PC-9 (cell line): ENCODE measurements around the gene AIRE. TPM values are rescaled to one million over a fixed set of nuclear protein-coding genes. Genes with fewer than 3 reads are reported as not detected.
"Not testable (repeated sequence)": the region's sequence is repeated elsewhere in the genome, so short reads cannot be mapped to it uniquely, and the experiment has no call there.

Experiments used
- BruUV-seq: library from RNA; stranded (reverse); fragments of 400-500 nt; replicated peaks from 2 replicates; lab custom pipeline; 2021; lab: Mats Ljungman, UMichigan
- CTCF ChIA-PET: fragments of 300-600 bp; sonication (Branson Sonifier 250); formaldehyde crosslinking; loops from one replicate; lab custom pipeline; 2022; ENCODE audit warnings: antibody characterized with exemption; lab: Charles Lee
- POLR2A ChIA-PET: fragments of 300-600 bp; sonication (Branson Sonifier 250); formaldehyde crosslinking; loops from one replicate; lab custom pipeline; 2022; ENCODE audit warnings: antibody characterized with exemption; ENCODE audit not compliant: unreplicated experiment; lab: Charles Lee
- DNase-seq, 2 experiments: peaks; one replicate each; pipeline versions ENCODE4 v3.0.0 to v3.0.0-alpha.2; 2015 to 2022; ENCODE audit warnings: mixed read lengths in 1 of 2
- H2AFZ ChIP-seq: fragments of 200-600 bp; sonication (generic); 2 replicates; pipeline ENCODE4 v1.8.1; 2017; ENCODE audit warnings: antibody characterized with exemption
- H3F3A ChIP-seq: fragments of 200-600 bp; sonication (generic); 2 replicates; pipeline ENCODE4 v1.8.1; 2017; ENCODE audit warnings: antibody characterized with exemption, mild to moderate bottlenecking, low read depth; ENCODE audit not compliant: insufficient read depth
- H3K27ac ChIP-seq: fragments of 200-600 bp; sonication (generic); 2 replicates; pipeline ENCODE4 v1.6.1; 2016; ENCODE audit warnings: mixed run types
- H3K27me3 ChIP-seq: fragments of 200-600 bp; sonication (generic); 2 replicates; pipeline ENCODE4 v1.6.1; 2016; ENCODE audit warnings: low read depth, mixed run types; ENCODE audit not compliant: insufficient read depth
- H3K36me3 ChIP-seq: fragments of 200-600 bp; sonication (generic); 2 replicates; pipeline ENCODE4 v1.6.1; 2016; ENCODE audit warnings: low read depth, mixed run types
- H3K4me1 ChIP-seq: fragments of 200-600 bp; sonication (generic); replicated peaks from 2 replicates; pipeline ENCODE4 v1.6.1; 2016; ENCODE audit warnings: mixed run types; ENCODE audit not compliant: insufficient read depth
- H3K4me2 ChIP-seq: fragments of 200-600 bp; sonication (generic); 2 replicates; pipeline ENCODE4 v1.6.1; 2017; ENCODE audit warnings: mixed run types
- H3K4me3 ChIP-seq: fragments of 200-600 bp; sonication (generic); 2 replicates; pipeline ENCODE4 v1.6.1; 2016; ENCODE audit warnings: mixed run types
- H3K79me2 ChIP-seq: fragments of 200-600 bp; sonication (generic); 2 replicates; pipeline ENCODE4 v1.6.1; 2017; ENCODE audit warnings: low read depth, mixed run types
- H3K9me2 ChIP-seq: fragments of 200-600 bp; sonication (generic); 2 replicates; pipeline ENCODE4 v1.8.1; 2017; ENCODE audit warnings: mild to moderate bottlenecking; ENCODE audit not compliant: insufficient read depth
- H3K9me3 ChIP-seq: fragments of 200-600 bp; sonication (generic); 2 replicates; pipeline ENCODE4 v1.8.1; 2016; ENCODE audit warnings: low read depth; ENCODE audit not compliant: insufficient read depth
- H4K20me1 ChIP-seq: fragments of 200-600 bp; sonication (generic); 2 replicates; pipeline ENCODE4 v1.8.1; 2017; ENCODE audit not compliant: insufficient read depth
- CTCF ChIP-seq: fragments of 200-600 bp; sonication (generic); conservative IDR thresholded peaks from 2 replicates; pipeline ENCODE4 v1.6.1; 2017; ENCODE audit warnings: mixed run types, antibody characterized with exemption, mild to moderate bottlenecking, moderate library complexity
- EZH2 ChIP-seq: fragments of 200-600 bp; sonication (generic); IDR thresholded peaks from 2 replicates; pipeline ENCODE4 v1.8.0; 2017; ENCODE audit warnings: antibody characterized with exemption, low read depth
- intact Hi-C: fragments of 100-400 bp; cut with micrococcal nuclease; formaldehyde crosslinking; loops from one replicate; pipeline ENCODE4 v1.10.0; 2022; ENCODE audit not compliant: unreplicated experiment
- total RNA-seq: library from RNA; stranded (reverse); gene quantifications from 2 replicates; pipeline ENCODE4 v1.2.3, GENCODE V29; 2021

AIRE gene
- total RNA-seq, 1 experiment from 2014 or later, result not detected

GRCh38 chr21:44279354-44280260 is 6.1 kb upstream of the AIRE start:
- TF ChIP-seq EZH2 (no peak), CTCF (no peak)
- H3K9me2 ChIP-seq, result no peaks in the 10 kb centered on the region
- H3K36me3 ChIP-seq, result no peaks in the 10 kb centered on the region
- intact Hi-C loops, result no loop called here
- no peaks in the 10 kb centered on the region for H3K4me1 ChIP-seq
- ChIA-PET CTCF (no interaction called here), POLR2A (no interaction called here)
- no peaks in the 10 kb centered on the region for H4K20me1 ChIP-seq
- H3K79me2 ChIP-seq, result no peaks in the 10 kb centered on the region
- H3K27ac ChIP-seq, result no peak overlapping the region
- no peaks in the 10 kb centered on the region for H3K27me3 ChIP-seq
- no peak overlapping the region for H2AFZ ChIP-seq
- DNase-seq, result no peak
- BruUV-seq, result no TSS peak
- H3K4me2 ChIP-seq, result no peak overlapping the region
- no peak overlapping the region for H3K4me3 ChIP-seq
- 0 out of 2 replicates have a peak, but pooled peaks cover 3% of the 10 kb centered on the region for H3F3A ChIP-seq
- no peaks in the 10 kb centered on the region for H3K9me3 ChIP-seq

GRCh38 chr21:44281801-44282200 is 3.9 kb upstream of the AIRE start:
- H3K27ac ChIP-seq, result no peak overlapping the region
- H3K36me3 ChIP-seq, result no peaks in the 10 kb centered on the region
- no peaks in the 10 kb centered on the region for H3K9me3 ChIP-seq
- no peaks in the 10 kb centered on the region for H3K79me2 ChIP-seq
- POLR2A ChIA-PET, result no interaction called here
- no peak for DNase-seq
- H3K4me3 ChIP-seq, result no peak overlapping the region
- H4K20me1 ChIP-seq, result no peaks in the 10 kb centered on the region
- no peaks in the 10 kb centered on the region for H3F3A ChIP-seq
- no peak overlapping the region for H2AFZ ChIP-seq
- no peak overlapping the region for H3K4me2 ChIP-seq
- peaks cover 14% of the 10 kb centered on the region for H3K27me3 ChIP-seq
- intact Hi-C loops, result no loop called here
- no peaks in the 10 kb centered on the region for H3K9me2 ChIP-seq
- CTCF ChIA-PET, result no interaction called here
- BruUV-seq, result no TSS peak
- TF ChIP-seq CTCF (no peak), EZH2 (no peak)
- H3K4me1 ChIP-seq, result no peaks in the 10 kb centered on the region

GRCh38 chr21:44282370-44282769 is 3.3 kb upstream of the AIRE start:
- BruUV-seq, result no TSS peak
- TF ChIP-seq EZH2 (no peak), CTCF (no peak)
- no peaks in the 10 kb centered on the region for H3K79me2 ChIP-seq
- intact Hi-C loops, result no loop called here
- peaks cover 17% of the 10 kb centered on the region for H3K27me3 ChIP-seq
- DNase-seq, result no peak
- H3F3A ChIP-seq, result no peaks in the 10 kb centered on the region
- H2AFZ ChIP-seq, result no peak overlapping the region
- H3K36me3 ChIP-seq, result no peaks in the 10 kb centered on the region
- no peak overlapping the region for H3K4me3 ChIP-seq
- no peaks in the 10 kb centered on the region for H4K20me1 ChIP-seq
- H3K4me1 ChIP-seq, result no peaks in the 10 kb centered on the region
- no peak overlapping the region for H3K4me2 ChIP-seq
- H3K27ac ChIP-seq, result no peak overlapping the region
- ChIA-PET CTCF (no interaction called here), POLR2A (no interaction called here)
- H3K9me3 ChIP-seq, result no peaks in the 10 kb centered on the region
- no peaks in the 10 kb centered on the region for H3K9me2 ChIP-seq

- H4K20me1 ChIP-seq, H3K9me3 ChIP-seq, POLR2A ChIA-PET, H2AFZ ChIP-seq, H3K4me1 ChIP-seq, H3K27ac ChIP-seq, BruUV-seq, H3K9me2 ChIP-seq, H3K4me2 ChIP-seq, intact Hi-C loops, H3K36me3 ChIP-seq, DNase-seq, H3F3A ChIP-seq, H3K4me3 ChIP-seq, H3K79me2 ChIP-seq, CTCF ChIA-PET: not testable (repeated sequence)
- peaks cover 17% of the 10 kb centered on the region for H3K27me3 ChIP-seq
These were observed 2.4 kb upstream of the AIRE start for GRCh38 chr21:44283211-44283785.
